ENCODE measurements around the gene RPL9.

The RPL9 gene

DNA sequence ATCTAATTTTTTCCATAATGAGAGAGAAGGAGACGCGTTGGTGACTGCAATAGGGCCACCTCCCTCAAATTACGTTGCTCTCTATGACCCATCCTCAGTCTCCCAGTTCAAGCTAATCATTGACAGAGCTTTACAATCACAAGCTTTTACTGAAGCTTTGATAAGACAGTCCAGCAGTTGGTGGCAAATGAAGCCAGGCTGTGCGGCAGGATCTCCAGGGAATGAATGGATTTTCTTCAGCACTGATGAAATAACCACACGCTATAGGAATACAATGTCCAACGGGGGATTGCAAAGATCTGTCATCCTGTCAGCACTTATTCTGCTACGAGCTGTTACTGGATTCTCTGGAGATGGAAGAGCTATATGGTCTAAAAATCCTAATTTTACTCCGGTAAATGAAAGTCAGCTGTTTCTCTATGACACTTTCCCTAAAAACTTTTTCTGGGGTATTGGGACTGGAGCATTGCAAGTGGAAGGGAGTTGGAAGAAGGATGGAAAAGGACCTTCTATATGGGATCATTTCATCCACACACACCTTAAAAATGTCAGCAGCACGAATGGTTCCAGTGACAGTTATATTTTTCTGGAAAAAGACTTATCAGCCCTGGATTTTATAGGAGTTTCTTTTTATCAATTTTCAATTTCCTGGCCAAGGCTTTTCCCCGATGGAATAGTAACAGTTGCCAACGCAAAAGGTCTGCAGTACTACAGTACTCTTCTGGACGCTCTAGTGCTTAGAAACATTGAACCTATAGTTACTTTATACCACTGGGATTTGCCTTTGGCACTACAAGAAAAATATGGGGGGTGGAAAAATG is 51.7 kb downstream of the RPL9 start, which contains the start of gene KLB:
TSS of gene KLB (plus strand) at position 168 of the 821 bp plus-strand sequence. CDS start at position 188, 20 bp downstream.
- ATAC-seq = no peak
- TF ChIP-seq TCF4 (CRISPR knock-in tag; IDR thresholded peaks at IDR 0.05; ENCODE audit: borderline replicate concordance) (no peak), ZC3H10 (CRISPR knock-in tag; IDR thresholded peaks at IDR 0.05) (no peak), ZNF70 (CRISPR knock-in tag; IDR thresholded peaks at IDR 0.05) (no peak), ARNTL (CRISPR knock-in tag; IDR thresholded peaks at IDR 0.05; ENCODE audit: borderline replicate concordance, low read depth) (no peak), SNAI2 (CRISPR knock-in tag; IDR thresholded peaks at IDR 0.05) (no peak), ZNF8 (CRISPR knock-in tag; IDR thresholded peaks at IDR 0.05) (no peak), BACH2 (CRISPR knock-in tag; IDR thresholded peaks at IDR 0.05; ENCODE audit: borderline replicate concordance) (no peak)
- TF ChIP-seq, protein P1, sequence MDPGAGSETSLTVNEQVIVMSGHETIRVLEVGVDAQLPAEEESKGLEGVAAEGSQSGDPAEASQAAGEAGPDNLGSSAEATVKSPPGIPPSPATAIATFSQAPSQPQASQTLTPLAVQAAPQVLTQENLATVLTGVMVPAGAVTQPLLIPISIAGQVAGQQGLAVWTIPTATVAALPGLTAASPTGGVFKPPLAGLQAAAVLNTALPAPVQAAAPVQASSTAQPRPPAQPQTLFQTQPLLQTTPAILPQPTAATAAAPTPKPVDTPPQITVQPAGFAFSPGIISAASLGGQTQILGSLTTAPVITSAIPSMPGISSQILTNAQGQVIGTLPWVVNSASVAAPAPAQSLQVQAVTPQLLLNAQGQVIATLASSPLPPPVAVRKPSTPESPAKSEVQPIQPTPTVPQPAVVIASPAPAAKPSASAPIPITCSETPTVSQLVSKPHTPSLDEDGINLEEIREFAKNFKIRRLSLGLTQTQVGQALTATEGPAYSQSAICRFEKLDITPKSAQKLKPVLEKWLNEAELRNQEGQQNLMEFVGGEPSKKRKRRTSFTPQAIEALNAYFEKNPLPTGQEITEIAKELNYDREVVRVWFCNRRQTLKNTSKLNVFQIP (CRISPR knock-in tag; IDR thresholded peaks at IDR 0.05; ENCODE audit: borderline replicate concordance, low read depth) = no peak
- TF ChIP-seq, protein P2, sequence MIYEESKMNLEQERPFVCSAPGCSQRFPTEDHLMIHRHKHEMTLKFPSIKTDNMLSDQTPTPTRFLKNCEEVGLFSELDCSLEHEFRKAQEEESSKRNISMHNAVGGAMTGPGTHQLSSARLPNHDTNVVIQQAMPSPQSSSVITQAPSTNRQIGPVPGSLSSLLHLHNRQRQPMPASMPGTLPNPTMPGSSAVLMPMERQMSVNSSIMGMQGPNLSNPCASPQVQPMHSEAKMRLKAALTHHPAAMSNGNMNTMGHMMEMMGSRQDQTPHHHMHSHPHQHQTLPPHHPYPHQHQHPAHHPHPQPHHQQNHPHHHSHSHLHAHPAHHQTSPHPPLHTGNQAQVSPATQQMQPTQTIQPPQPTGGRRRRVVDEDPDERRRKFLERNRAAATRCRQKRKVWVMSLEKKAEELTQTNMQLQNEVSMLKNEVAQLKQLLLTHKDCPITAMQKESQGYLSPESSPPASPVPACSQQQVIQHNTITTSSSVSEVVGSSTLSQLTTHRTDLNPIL (CRISPR knock-in tag; IDR thresholded peaks at IDR 0.05; ENCODE audit: low read depth) = no peak
- TF ChIP-seq, protein P3, sequence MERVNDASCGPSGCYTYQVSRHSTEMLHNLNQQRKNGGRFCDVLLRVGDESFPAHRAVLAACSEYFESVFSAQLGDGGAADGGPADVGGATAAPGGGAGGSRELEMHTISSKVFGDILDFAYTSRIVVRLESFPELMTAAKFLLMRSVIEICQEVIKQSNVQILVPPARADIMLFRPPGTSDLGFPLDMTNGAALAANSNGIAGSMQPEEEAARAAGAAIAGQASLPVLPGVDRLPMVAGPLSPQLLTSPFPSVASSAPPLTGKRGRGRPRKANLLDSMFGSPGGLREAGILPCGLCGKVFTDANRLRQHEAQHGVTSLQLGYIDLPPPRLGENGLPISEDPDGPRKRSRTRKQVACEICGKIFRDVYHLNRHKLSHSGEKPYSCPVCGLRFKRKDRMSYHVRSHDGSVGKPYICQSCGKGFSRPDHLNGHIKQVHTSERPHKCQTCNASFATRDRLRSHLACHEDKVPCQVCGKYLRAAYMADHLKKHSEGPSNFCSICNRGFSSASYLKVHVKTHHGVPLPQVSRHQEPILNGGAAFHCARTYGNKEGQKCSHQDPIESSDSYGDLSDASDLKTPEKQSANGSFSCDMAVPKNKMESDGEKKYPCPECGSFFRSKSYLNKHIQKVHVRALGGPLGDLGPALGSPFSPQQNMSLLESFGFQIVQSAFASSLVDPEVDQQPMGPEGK (CRISPR knock-in tag; IDR thresholded peaks at IDR 0.05; ENCODE audit: borderline replicate concordance) = no peak
- TF ChIP-seq, protein P4, sequence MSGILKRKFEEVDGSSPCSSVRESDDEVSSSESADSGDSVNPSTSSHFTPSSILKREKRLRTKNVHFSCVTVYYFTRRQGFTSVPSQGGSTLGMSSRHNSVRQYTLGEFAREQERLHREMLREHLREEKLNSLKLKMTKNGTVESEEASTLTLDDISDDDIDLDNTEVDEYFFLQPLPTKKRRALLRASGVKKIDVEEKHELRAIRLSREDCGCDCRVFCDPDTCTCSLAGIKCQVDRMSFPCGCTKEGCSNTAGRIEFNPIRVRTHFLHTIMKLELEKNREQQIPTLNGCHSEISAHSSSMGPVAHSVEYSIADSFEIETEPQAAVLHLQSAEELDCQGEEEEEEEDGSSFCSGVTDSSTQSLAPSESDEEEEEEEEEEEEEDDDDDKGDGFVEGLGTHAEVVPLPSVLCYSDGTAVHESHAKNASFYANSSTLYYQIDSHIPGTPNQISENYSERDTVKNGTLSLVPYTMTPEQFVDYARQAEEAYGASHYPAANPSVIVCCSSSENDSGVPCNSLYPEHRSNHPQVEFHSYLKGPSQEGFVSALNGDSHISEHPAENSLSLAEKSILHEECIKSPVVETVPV (CRISPR knock-in tag; IDR thresholded peaks at IDR 0.05) = no peak

All from SK-N-SH treated with all-trans-retinoic acid at 6 μM for 48 hours (cell line).